NB4 (cell line): ENCODE measurements around the gene MICAL2.

Source experiments
- DNase-seq: peaks from one replicate; pipeline ENCODE4 v3.0.0; 2010; ENCODE audit warnings: low read depth
- H3K4me3 ChIP-seq: one replicate; pipeline ENCODE4 v1.5.1; 2011; ENCODE audit warnings: mild to moderate bottlenecking, low read depth, low read length, moderate library complexity
- MYC ChIP-seq: IDR thresholded peaks from 2 replicates; pipeline ENCODE4 v1.6.1; 2011; ENCODE audit warnings: low read depth, low read length
- POLR2A ChIP-seq: IDR thresholded peaks from 2 replicates; pipeline ENCODE4 v1.6.1; 2011; ENCODE audit warnings: mild to moderate bottlenecking; ENCODE audit not compliant: insufficient read length; ENCODE audit errors: extremely low read depth
- TF ChIP-seq, protein P1 (sequence below): IDR thresholded peaks from one replicate; pipeline ENCODE4 v1.5.1; 2012; ENCODE audit warnings: low read depth, low read length
- TF ChIP-seq, protein P2 (sequence below): IDR thresholded peaks from 2 replicates; pipeline ENCODE4 v1.6.1; 2011; ENCODE audit warnings: low read depth, low read length

Gene MICAL2

GRCh38 chr11:12269446-12270214, 159.2 kb downstream of the MICAL2 start:
- TF ChIP-seq POLR2A (no peak), MYC (no peak)
- TF ChIP-seq, protein P1, sequence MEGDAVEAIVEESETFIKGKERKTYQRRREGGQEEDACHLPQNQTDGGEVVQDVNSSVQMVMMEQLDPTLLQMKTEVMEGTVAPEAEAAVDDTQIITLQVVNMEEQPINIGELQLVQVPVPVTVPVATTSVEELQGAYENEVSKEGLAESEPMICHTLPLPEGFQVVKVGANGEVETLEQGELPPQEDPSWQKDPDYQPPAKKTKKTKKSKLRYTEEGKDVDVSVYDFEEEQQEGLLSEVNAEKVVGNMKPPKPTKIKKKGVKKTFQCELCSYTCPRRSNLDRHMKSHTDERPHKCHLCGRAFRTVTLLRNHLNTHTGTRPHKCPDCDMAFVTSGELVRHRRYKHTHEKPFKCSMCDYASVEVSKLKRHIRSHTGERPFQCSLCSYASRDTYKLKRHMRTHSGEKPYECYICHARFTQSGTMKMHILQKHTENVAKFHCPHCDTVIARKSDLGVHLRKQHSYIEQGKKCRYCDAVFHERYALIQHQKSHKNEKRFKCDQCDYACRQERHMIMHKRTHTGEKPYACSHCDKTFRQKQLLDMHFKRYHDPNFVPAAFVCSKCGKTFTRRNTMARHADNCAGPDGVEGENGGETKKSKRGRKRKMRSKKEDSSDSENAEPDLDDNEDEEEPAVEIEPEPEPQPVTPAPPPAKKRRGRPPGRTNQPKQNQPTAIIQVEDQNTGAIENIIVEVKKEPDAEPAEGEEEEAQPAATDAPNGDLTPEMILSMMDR = no peak
- TF ChIP-seq, protein P2, sequence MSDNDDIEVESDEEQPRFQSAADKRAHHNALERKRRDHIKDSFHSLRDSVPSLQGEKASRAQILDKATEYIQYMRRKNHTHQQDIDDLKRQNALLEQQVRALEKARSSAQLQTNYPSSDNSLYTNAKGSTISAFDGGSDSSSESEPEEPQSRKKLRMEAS = no peak
- DNase-seq = no peak

GRCh38 chr11:12270215-12270797, 159.9 kb downstream of the MICAL2 start:
- no peak overlapping the region for H3K4me3 ChIP-seq
- TF ChIP-seq, protein P1 = no peak
- DNase-seq = no peak

More at GRCh38 chr11:12269446-12270214, 159.2 kb downstream of the MICAL2 start:
- no peak overlapping the region for H3K4me3 ChIP-seq

DNA sequence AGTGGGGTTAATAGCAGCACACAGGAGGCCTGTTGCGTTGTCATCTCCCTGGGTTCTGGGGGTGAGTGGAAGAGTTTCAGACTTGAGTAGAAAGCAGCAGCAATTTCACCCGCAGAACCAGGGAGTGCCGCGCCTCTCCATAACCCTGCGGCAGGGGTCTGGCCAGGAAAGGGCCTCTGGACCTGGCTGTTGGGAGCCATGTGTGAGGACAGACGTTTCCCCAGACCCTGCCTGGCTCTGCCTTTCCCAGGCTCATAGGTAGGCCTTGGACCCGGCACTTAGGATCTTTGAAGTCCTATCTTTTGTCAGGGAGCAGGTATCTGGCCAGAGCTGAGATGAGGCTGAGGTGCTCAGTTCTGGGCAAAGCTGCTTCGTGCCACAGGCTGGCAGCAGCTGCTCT, 160.4 kb downstream of the MICAL2 start:
- no peak for DNase-seq
- H3K4me3 ChIP-seq = no peak overlapping the region
- TF ChIP-seq, protein P2 = no peak
- TF ChIP-seq, protein P1 = no peak
- TF ChIP-seq MYC (no peak), POLR2A (no peak)

GRCh38 chr11:12271241-12271640, 160.9 kb downstream of the MICAL2 start:
- DNase-seq = no peak

GRCh38 chr11:12271826-12272366, 161.5 kb downstream of the MICAL2 start:
- TF ChIP-seq, protein P2 = no peak
- TF ChIP-seq POLR2A (no peak), MYC (no peak)
- TF ChIP-seq, protein P1 = no peak
- H3K4me3 ChIP-seq = no peak overlapping the region

More at GRCh38 chr11:12271241-12271640, 160.9 kb downstream of the MICAL2 start:
- TF ChIP-seq POLR2A = no peak
- TF ChIP-seq MYC = no peak
- TF ChIP-seq, protein P1 = no peak
- TF ChIP-seq, protein P2 = no peak
- no peak overlapping the region for H3K4me3 ChIP-seq

More at GRCh38 chr11:12271826-12272366, 161.5 kb downstream of the MICAL2 start:
- no peak for DNase-seq
